AG10803 (cell line): Measurements from ENCODE around the gene ARRB2.

Experiments used
- DNase-seq: peaks from one replicate; pipeline ENCODE4 v3.0.0; 2010; ENCODE audit warnings: low read depth
- H3K4me3 ChIP-seq: 2 replicates; pipeline ENCODE4 v1.5.1; 2011; ENCODE audit warnings: mild to moderate bottlenecking, low read length, control low read depth
- TF ChIP-seq, protein P1 (sequence below): conservative IDR thresholded peaks from 2 replicates; pipeline ENCODE4 v1.5.1; 2011; ENCODE audit warnings: mild to moderate bottlenecking, low read length, control low read depth, inconsistent platforms

ARRB2 gene

DNA sequence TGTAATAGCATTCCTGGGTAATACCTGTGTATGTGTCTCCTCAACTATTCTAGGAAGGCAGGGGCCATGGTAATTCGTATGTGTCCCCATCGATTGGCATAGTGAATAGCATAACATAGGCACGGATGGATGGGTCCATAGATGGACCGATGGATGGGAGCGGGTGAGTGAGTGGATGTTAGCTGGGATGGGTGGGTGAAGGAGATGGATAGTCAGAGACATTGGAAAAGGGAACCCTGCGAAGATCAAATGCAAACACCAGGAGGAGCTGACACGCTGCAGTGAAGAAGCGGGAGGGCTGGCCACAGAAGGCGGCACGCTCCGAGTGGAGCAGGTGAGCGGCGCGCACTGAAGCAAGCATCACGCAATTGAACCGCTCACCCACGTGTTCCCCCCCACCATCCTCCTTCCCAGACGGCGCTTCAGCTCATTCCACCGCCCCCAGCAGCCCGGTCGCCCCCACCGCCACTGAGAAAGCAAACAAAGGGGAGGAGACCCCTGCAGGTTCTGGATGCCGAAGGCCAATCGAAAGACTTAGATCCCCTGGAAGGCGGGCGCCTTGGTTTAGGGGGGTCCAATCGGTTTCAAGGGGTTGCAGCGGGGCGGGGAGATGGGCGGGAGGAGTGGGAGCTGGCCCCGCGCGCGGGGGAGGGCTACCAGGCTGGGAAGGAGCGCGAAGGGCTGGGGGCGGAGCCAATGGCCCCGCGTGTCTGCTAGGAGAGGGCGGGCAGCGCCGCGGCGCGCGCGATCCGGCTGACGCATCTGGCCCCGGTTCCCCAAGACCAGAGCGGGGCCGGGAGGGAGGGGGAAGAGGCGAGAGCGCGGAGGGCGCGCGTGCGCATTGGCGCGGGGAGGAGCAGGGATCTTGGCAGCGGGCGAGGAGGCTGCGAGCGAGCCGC is at the start of gene ARRB2:
TSS of gene ARRB2 (plus strand) at position 839 of the 899 bp plus-strand sequence. CDS start 90 bp downstream, outside the sequence.
- peak within 1 kb of the TSS; percentile 69 for H3K4me3 ChIP-seq
- DNase-seq: peak; percentile 96
- TF ChIP-seq, protein P1, sequence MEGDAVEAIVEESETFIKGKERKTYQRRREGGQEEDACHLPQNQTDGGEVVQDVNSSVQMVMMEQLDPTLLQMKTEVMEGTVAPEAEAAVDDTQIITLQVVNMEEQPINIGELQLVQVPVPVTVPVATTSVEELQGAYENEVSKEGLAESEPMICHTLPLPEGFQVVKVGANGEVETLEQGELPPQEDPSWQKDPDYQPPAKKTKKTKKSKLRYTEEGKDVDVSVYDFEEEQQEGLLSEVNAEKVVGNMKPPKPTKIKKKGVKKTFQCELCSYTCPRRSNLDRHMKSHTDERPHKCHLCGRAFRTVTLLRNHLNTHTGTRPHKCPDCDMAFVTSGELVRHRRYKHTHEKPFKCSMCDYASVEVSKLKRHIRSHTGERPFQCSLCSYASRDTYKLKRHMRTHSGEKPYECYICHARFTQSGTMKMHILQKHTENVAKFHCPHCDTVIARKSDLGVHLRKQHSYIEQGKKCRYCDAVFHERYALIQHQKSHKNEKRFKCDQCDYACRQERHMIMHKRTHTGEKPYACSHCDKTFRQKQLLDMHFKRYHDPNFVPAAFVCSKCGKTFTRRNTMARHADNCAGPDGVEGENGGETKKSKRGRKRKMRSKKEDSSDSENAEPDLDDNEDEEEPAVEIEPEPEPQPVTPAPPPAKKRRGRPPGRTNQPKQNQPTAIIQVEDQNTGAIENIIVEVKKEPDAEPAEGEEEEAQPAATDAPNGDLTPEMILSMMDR: peak; percentile 68

DNA sequence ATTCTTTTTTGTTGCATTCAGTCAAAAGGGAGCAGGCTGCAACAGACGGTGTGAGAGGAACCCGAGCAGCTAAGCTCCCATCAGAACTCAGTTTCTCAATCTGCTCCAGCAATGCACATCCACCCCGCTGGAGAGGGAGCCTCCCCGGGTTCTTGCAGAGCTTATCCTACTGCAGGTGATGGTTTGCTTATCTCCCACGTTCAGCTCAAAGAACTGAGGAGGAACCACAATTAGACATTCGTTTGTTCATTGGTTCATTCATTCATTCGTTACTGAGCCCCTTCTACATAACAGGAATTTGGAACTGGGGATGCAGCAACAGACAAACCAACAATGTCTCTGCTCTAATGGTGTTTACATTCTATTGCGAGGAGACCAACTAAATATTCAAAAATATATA is 46.7 kb upstream of the ARRB2 start:
- no peak for DNase-seq
- TF ChIP-seq, protein P1: no peak
- H3K4me3 ChIP-seq: no peak overlapping the region

DNA sequence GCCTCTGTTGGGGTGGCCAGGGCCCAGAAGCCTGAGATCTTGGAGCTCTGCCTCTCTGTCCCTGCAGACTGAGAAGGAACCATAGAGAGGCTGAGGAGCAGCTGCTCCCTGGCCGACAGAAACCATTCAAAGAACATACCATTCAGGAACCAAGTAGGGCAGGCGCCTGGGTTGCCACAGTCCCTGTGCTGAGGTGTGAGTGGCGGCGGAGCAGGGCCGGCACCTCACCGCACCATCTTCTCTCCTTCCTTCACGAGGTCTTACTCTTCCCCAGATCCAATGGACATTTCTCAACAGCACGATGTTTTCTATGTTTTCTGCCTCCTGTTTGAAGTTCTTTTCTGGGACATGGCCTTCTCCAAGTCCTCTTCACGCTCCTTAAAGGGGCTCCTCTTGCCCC is 46.2 kb upstream of the ARRB2 start:
- DNase-seq: no peak
- TF ChIP-seq, protein P1: no peak
- no peak overlapping the region for H3K4me3 ChIP-seq

DNA sequence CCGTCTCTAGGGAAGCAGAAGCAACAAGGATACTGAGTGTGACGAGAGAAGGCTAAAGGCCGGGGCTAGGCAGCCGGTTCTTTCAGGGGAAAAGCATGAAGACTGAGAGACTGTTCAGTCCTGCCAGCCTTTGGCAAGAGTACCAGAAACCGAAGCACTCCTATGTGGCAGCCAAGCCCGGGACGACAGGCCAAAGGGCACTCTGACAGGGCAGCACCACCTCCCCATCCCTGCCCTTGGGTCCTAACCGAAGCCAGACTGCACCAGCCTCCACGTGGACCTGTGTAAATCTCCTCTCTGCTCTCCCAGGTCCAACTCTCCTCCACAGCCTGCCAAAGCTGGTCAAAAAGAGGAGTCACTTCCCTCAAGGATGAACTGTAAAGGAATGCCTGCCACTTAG is 45.4 kb upstream of the ARRB2 start:
- no peak overlapping the region for H3K4me3 ChIP-seq
- DNase-seq: no peak
- TF ChIP-seq, protein P1: no peak

DNA sequence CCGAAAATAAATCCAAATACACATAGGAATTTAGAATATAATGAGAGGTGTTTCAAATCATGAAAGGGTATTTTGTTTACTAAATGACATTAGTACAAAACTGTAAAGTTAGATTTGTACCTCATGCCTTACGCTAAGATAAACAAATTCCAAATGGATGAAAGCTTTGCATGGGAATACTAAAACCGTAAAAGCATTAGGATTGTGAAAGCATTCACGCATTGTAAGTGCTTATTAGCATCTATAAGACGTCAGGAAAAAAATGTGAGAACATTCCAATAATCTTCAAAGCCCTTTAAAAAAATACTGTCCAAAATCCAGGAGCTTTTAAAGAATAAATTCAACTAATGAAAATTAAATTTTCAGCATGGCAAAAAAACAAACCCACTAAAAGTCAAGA is 44.1 kb upstream of the ARRB2 start:
- peak; percentile 5 for DNase-seq
- TF ChIP-seq, protein P1: no peak
- H3K4me3 ChIP-seq: no peak overlapping the region

DNA sequence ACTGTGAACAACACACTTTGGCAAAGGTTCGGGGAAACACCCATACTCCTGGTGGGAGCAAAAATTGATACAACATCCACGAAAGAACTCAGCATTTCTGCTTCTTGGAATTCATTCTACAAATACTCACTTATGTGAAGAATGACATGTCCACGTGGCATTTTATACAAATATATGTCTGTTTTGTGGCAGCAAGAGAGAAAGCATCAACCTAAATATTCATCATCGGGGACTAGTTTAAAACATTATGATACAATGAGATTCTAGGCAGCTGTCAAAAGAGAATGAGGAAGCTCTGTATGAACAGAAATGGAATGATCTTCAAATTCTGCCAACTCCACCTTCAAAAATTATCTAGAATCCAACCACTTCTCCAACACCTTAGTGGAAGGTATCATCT is 43.3 kb upstream of the ARRB2 start:
- no peak for DNase-seq
- H3K4me3 ChIP-seq: no peak overlapping the region
- TF ChIP-seq, protein P1: no peak

DNA sequence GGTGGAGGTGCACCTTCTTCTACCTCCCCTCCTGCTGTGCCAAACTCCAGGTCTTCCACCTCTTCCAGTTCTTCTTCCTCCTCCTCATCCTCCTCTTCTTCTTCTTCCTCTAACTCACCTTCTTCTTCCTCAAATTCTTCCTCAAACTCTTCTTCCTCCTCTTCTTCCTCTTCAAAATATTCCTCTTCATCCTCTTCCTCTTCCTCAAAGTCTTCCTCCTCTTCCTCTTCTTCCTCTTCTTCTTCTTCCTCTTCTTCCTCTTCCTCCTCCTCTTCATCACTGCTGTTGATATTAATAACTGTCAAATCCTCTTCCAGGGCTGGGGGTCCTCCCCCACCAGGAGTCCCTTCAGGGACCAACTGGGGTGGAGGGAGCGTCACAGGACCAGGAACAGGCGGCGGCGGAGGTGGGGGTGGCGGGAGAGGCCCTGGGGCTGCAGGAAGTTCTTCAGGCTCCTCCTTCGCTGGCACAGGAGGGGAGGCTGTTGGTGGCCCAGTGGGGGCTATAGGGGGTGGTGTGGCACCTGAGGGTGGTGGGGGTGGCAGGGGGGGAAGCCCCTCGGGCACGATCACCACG is 38.3 kb upstream of the ARRB2 start:
- TF ChIP-seq, protein P1: no peak
- no peak overlapping the region for H3K4me3 ChIP-seq
- DNase-seq: no peak
